ENCODE results near the gene KASH5. TPM values are rescaled to one million over a fixed set of nuclear protein-coding genes. Genes with fewer than 3 reads are reported as not detected.

Gene KASH5
- polyA plus RNA-seq, 2 of the 4 experiments (the other 2 are of a cell fraction), result 0.08 to 0.17 TPM

Other genes with a start within 250 kb of the KASH5 start
- 0.04 TPM in 1 of 2 replicates, not detected in the other for gene HRC, start 232.9 kb upstream of the KASH5 start, polyA plus RNA-seq (2011; rRNA removed)
- gene HRC, start 232.9 kb upstream of the KASH5 start, polyA plus RNA-seq (2017; fragmentation: RNase III; extraction: RNeasy Plus Mini Kit Qiagen cat#74134 plus additional on column Dnase treatment), result 0.04 to 0.05 TPM in 2 of 3 replicates, not detected in the other
- 4.7 and 4.9 TPM in 2 replicates for gene TRPM4, start 230.5 kb upstream of the KASH5 start, polyA plus RNA-seq (2011; rRNA removed)
- 8.4 to 9.4 TPM (median 9.1 TPM) in 3 replicates for gene TRPM4, start 230.5 kb upstream of the KASH5 start, polyA plus RNA-seq (2017; fragmentation: RNase III; extraction: RNeasy Plus Mini Kit Qiagen cat#74134 plus additional on column Dnase treatment)
- 5.9 and 8.6 TPM in 2 replicates for gene SLC6A16, start 63.1 kb upstream of the KASH5 start, polyA plus RNA-seq (2011; rRNA removed)
- gene SLC6A16, start 63.1 kb upstream of the KASH5 start, polyA plus RNA-seq (2017; fragmentation: RNase III; extraction: RNeasy Plus Mini Kit Qiagen cat#74134 plus additional on column Dnase treatment), result 2.4 to 3.2 TPM (median 3.2 TPM) in 3 replicates
- gene CD37, start 52.8 kb upstream of the KASH5 start, polyA plus RNA-seq (2011; rRNA removed), result not detected in 2 replicates
- gene CD37, start 52.8 kb upstream of the KASH5 start, polyA plus RNA-seq (2017; fragmentation: RNase III; extraction: RNeasy Plus Mini Kit Qiagen cat#74134 plus additional on column Dnase treatment), result 0.13 to 0.22 TPM in 2 of 3 replicates, not detected in the other
- gene TEAD2, start 25.8 kb upstream of the KASH5 start, polyA plus RNA-seq (2011; rRNA removed), result 15.9 and 20.3 TPM in 2 replicates
- gene TEAD2, start 25.8 kb upstream of the KASH5 start, polyA plus RNA-seq (2017; fragmentation: RNase III; extraction: RNeasy Plus Mini Kit Qiagen cat#74134 plus additional on column Dnase treatment), result 19.0 to 26.3 TPM (median 25.3 TPM) in 3 replicates
- gene DKKL1, start 24.4 kb upstream of the KASH5 start, polyA plus RNA-seq (2011; rRNA removed), result 0.53 and 0.91 TPM in 2 replicates
- 0.26 to 0.68 TPM (median 0.37 TPM) in 3 replicates for gene DKKL1, start 24.4 kb upstream of the KASH5 start, polyA plus RNA-seq (2017; fragmentation: RNase III; extraction: RNeasy Plus Mini Kit Qiagen cat#74134 plus additional on column Dnase treatment)
- not detected in 2 replicates for gene PTH2, start 35.2 kb downstream of the KASH5 start, polyA plus RNA-seq (2011; rRNA removed)
- gene PTH2, start 35.2 kb downstream of the KASH5 start, polyA plus RNA-seq (2017; fragmentation: RNase III; extraction: RNeasy Plus Mini Kit Qiagen cat#74134 plus additional on column Dnase treatment), result not detected in 3 replicates
- 0.06 TPM in 1 of 2 replicates, not detected in the other for gene GFY, start 37.1 kb downstream of the KASH5 start, polyA plus RNA-seq (2011; rRNA removed)
- gene GFY, start 37.1 kb downstream of the KASH5 start, polyA plus RNA-seq (2017; fragmentation: RNase III; extraction: RNeasy Plus Mini Kit Qiagen cat#74134 plus additional on column Dnase treatment), result 0.16 to 0.18 TPM in 2 of 3 replicates, not detected in the other
- gene SLC17A7, start 53.3 kb downstream of the KASH5 start, polyA plus RNA-seq (2011; rRNA removed), result 0.48 and 0.50 TPM in 2 replicates
- gene SLC17A7, start 53.3 kb downstream of the KASH5 start, polyA plus RNA-seq (2017; fragmentation: RNase III; extraction: RNeasy Plus Mini Kit Qiagen cat#74134 plus additional on column Dnase treatment), result 0.35 to 0.44 TPM (median 0.39 TPM) in 3 replicates
- gene PIH1D1, start 63.6 kb downstream of the KASH5 start, polyA plus RNA-seq (2011; rRNA removed), result 74.1 and 89.7 TPM in 2 replicates
- 96.8 to 114 TPM (median 113 TPM) in 3 replicates for gene PIH1D1, start 63.6 kb downstream of the KASH5 start, polyA plus RNA-seq (2017; fragmentation: RNase III; extraction: RNeasy Plus Mini Kit Qiagen cat#74134 plus additional on column Dnase treatment)
- 9.7 and 10.2 TPM in 2 replicates for gene ALDH16A1, start 65.0 kb downstream of the KASH5 start, polyA plus RNA-seq (2011; rRNA removed)
- 19.9 to 23.0 TPM (median 23.0 TPM) in 3 replicates for gene ALDH16A1, start 65.0 kb downstream of the KASH5 start, polyA plus RNA-seq (2017; fragmentation: RNase III; extraction: RNeasy Plus Mini Kit Qiagen cat#74134 plus additional on column Dnase treatment)
- 0.42 and 0.58 TPM in 2 replicates for gene FLT3LG, start 86.0 kb downstream of the KASH5 start, polyA plus RNA-seq (2011; rRNA removed)
- gene FLT3LG, start 86.0 kb downstream of the KASH5 start, polyA plus RNA-seq (2017; fragmentation: RNase III; extraction: RNeasy Plus Mini Kit Qiagen cat#74134 plus additional on column Dnase treatment), result 0.99 to 1.2 TPM (median 1.0 TPM) in 3 replicates
- 5,391 and 5,410 TPM in 2 replicates for gene RPL13A, start 99.4 kb downstream of the KASH5 start, polyA plus RNA-seq (2011; rRNA removed)
- gene RPL13A, start 99.4 kb downstream of the KASH5 start, polyA plus RNA-seq (2017; fragmentation: RNase III; extraction: RNeasy Plus Mini Kit Qiagen cat#74134 plus additional on column Dnase treatment), result 3,383 to 3,595 TPM (median 3,438 TPM) in 3 replicates
- gene RPS11, start 108.2 kb downstream of the KASH5 start, polyA plus RNA-seq (2011; rRNA removed), result 2,624 and 3,014 TPM in 2 replicates
- gene RPS11, start 108.2 kb downstream of the KASH5 start, polyA plus RNA-seq (2017; fragmentation: RNase III; extraction: RNeasy Plus Mini Kit Qiagen cat#74134 plus additional on column Dnase treatment), result 3,721 to 3,877 TPM (median 3,793 TPM) in 3 replicates
- 25.7 and 32.0 TPM in 2 replicates for gene FCGRT, start 124.4 kb downstream of the KASH5 start, polyA plus RNA-seq (2011; rRNA removed)
- gene FCGRT, start 124.4 kb downstream of the KASH5 start, polyA plus RNA-seq (2017; fragmentation: RNase III; extraction: RNeasy Plus Mini Kit Qiagen cat#74134 plus additional on column Dnase treatment), result 20.0 to 28.4 TPM (median 28.4 TPM) in 3 replicates
- gene RCN3, start 139.8 kb downstream of the KASH5 start, polyA plus RNA-seq (2011; rRNA removed), result 0.31 and 0.41 TPM in 2 replicates
- gene RCN3, start 139.8 kb downstream of the KASH5 start, polyA plus RNA-seq (2017; fragmentation: RNase III; extraction: RNeasy Plus Mini Kit Qiagen cat#74134 plus additional on column Dnase treatment), result 1.6 to 2.1 TPM (median 1.8 TPM) in 3 replicates
- 49.0 and 52.5 TPM in 2 replicates for gene NOSIP, start 192.3 kb downstream of the KASH5 start, polyA plus RNA-seq (2011; rRNA removed)
- gene NOSIP, start 192.3 kb downstream of the KASH5 start, polyA plus RNA-seq (2017; fragmentation: RNase III; extraction: RNeasy Plus Mini Kit Qiagen cat#74134 plus additional on column Dnase treatment), result 98.0 to 105 TPM (median 101 TPM) in 3 replicates
- gene PRRG2, start 193.1 kb downstream of the KASH5 start, polyA plus RNA-seq (2011; rRNA removed), result 0.53 and 0.82 TPM in 2 replicates
- 0.68 to 1.1 TPM (median 1.0 TPM) in 3 replicates for gene PRRG2, start 193.1 kb downstream of the KASH5 start, polyA plus RNA-seq (2017; fragmentation: RNase III; extraction: RNeasy Plus Mini Kit Qiagen cat#74134 plus additional on column Dnase treatment)
- gene PRR12, start 202.9 kb downstream of the KASH5 start, polyA plus RNA-seq (2011; rRNA removed), result 0.78 and 1.6 TPM in 2 replicates
- 13.0 to 16.3 TPM (median 15.6 TPM) in 3 replicates for gene PRR12, start 202.9 kb downstream of the KASH5 start, polyA plus RNA-seq (2017; fragmentation: RNase III; extraction: RNeasy Plus Mini Kit Qiagen cat#74134 plus additional on column Dnase treatment)

Measured in A549 (cell line).